Measurements from ENCODE around the gene SERPINF2.
"Not testable (repeated sequence)": the region's sequence is repeated elsewhere in the genome, so short reads cannot be mapped to it uniquely, and the experiment has no call there.

The SERPINF2 gene

GRCh38 chr17:1736348-1737281, 6.1 kb upstream of the SERPINF2 start:
- no peak for FAIRE-seq

DNA sequence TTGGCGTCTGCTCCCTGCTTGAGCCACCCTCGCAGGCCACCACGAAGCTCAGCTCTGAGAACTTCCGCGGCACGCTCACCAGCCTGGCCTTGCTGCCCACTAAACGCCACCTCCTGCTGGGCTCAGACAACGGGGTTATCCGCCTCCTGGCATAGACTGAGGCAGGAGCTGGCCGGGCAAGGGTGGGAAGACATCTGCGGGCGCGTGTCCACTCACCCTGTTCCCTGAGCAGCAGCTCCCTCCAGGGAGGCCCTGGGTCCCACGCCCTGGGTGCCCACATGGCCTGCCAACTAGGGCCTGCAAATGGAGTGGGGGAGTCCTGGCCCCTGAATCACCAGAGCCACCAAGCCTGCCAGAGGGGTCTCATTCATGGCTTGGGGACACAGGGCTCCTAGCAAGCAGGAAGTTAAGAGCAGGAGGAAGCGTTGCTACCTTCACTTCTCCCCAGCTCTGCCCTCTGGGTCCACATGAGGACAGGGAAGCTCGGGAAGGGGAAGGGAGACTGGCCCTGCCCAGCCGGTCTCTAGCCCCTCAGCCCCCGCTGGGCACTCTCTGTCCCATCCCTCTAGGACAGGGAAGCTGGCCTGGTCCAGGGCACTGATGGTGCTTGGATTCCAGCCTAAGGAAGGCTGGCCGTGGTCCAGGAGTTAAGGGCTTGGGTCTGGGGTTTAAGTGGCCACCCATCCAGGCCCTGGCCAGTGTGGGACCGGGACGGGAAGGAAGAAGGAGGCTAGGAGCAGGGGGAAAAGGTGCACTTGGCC, 5.0 kb upstream of the SERPINF2 start:
- no peak for FAIRE-seq

- FAIRE-seq = not testable (repeated sequence)
These were observed 772 bp upstream of the SERPINF2 start for GRCh38 chr17:1741899-1742298.

GRCh38 chr17:1743088-1743439, 393 bp downstream of the SERPINF2 start:
- no peak for FAIRE-seq

GRCh38 chr17:1744551-1745512, 2.2 kb downstream of the SERPINF2 start:
- FAIRE-seq = no peak

DNA sequence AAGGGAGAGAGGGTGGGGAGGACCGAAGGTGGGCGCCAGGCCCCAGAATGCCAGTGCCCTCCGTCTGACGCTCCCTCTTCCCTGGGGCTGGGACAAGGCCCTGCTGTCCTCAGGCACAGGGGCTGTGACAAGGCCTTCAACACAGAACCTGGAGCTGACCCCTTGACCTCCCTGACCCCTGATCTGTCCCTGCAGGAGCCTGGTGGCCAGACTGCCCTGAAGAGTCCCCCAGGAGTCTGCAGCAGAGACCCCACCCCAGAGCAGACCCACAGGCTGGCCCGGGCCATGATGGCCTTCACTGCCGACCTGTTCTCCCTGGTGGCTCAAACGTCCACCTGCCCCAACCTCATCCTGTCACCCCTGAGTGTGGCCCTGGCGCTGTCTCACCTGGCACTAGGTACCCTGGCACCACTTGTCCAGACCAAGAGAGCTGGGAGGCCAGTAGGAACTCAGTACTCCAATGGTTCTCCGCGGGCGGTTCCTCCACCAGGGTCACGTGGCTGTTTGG, 2.9 kb downstream of the SERPINF2 start:
- FAIRE-seq = no peak

DNA sequence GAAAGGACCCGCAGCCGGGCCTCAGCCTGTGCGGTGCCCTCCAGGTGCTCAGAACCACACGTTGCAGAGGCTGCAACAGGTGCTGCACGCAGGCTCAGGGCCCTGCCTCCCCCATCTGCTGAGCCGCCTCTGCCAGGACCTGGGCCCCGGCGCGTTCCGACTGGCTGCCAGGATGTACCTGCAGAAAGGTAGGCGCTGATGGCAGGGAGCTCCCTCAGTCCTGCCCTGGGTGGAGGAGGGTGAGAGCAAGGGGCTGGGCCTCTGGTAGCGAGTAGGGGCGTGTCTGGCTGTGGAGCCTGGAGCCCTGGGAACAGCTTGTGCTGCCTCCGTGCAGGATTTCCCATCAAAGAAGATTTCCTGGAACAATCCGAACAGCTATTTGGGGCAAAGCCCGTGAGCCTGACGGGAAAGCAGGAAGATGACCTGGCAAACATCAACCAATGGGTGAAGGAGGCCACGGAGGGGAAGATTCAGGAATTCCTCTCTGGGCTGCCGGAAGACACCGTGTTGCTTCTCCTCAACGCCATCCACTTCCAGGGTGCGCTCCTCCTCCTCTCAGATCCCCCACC, 4.4 kb downstream of the SERPINF2 start:
- no peak for FAIRE-seq

DNA sequence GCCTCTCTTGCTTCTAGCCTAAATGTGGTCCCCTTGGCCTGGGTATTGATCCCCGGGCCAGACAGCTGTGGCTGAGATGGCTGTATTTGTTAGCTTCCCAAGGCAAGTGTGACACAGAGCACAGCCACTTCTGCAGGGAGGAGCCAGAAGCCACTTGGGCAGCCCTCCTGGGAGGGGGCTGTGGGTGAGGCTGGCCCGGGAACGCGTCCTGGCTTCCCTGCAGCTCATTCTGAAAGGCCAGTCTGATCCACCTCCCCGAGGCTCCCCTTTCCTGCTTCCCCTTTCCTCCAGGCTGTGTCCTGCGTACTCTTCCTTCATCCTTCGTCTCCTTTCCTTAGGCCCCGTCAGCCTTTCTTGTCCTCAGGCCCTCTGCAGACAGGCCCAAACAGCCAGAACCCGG, 8.0 kb downstream of the SERPINF2 start:
- FAIRE-seq = no peak

DNA sequence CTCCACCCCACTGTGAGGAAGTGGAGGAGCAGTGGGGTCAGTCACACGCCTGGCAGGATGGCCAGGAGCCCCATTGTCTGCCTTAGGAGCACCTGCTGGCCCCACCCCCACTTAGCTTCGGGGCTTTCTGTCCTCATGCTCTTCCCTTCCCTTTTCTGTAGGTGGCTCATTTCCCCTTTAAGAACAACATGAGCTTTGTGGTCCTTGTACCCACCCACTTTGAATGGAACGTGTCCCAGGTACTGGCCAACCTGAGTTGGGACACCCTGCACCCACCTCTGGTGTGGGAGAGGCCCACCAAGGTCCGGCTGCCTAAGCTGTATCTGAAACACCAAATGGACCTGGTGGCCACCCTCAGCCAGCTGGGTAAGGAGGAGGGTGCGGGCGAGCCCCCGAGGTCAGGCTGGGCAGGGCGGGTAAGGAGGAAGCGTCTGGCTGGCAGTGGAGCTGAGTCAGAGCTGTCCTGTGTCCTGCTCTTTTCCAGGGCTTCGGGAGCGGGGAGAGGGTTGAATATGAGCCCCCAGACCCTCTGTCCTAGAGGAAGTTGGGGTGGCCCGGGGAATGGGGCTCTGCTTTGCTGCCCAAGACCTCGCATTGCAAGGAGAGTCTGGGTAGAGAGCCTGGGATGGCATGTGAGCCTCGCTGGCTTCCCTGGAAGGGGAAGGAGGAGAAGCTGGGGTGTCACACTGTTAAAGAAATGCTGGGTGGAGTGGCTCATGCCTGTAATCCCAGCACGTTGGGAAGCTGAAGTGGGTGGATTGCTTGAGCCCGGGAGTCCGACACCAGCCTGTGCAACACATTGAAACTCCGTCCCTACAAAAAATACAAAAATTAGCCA, 10.0 kb downstream of the SERPINF2 start:
- no peak for FAIRE-seq

GRCh38 chr17:1753767-1754429, 11.2 kb downstream of the SERPINF2 start:
- no peak for FAIRE-seq

- no peak for FAIRE-seq
These were observed 11.9 kb downstream of the SERPINF2 start for GRCh38 chr17:1754430-1755112.

- no peak for FAIRE-seq
These were observed 12.7 kb downstream of the SERPINF2 start for GRCh38 chr17:1755252-1755826.

DNA sequence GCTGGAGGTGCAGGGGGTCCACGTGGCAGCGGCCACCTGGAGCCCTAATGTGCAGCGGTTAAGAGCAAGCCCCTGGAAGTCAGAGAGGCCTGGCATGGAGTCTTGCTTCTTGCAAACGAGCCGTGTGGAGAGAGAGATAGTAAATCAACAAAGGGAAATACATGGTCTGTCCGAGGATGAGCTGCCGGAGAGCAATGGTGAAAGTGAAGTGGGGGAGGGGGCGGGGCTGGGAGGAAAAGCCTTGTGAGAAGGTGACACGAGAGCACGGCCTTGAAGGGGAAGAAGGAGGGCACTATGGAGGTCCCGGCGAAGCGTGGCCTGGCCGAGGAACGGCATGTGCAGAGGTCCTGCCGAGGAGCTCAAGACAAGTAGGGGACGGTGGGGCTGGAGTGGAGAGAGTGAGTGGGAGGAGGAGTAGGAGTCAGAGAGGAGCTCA, 13.2 kb downstream of the SERPINF2 start:
- FAIRE-seq = no peak

DNA sequence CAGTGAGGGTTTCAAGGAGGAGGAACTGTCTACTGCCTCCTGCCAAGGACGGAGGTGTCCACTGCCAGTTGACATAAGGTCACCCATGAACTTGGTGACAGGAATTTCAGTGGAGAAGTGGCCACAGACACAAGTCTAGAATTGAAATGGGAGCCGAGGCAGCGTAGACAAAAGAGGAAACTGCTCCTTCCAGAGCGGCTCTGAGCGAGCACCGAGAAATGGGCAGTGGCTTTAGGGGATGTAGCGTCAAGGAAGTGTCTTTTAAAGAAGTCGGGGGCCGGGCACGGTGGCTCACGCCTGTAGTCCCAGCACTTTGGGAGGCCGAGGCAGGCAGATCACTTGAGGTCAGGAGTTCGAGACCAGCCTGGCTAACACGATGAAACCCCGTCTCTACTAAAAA, 16.1 kb downstream of the SERPINF2 start:
- no peak for FAIRE-seq

DNA sequence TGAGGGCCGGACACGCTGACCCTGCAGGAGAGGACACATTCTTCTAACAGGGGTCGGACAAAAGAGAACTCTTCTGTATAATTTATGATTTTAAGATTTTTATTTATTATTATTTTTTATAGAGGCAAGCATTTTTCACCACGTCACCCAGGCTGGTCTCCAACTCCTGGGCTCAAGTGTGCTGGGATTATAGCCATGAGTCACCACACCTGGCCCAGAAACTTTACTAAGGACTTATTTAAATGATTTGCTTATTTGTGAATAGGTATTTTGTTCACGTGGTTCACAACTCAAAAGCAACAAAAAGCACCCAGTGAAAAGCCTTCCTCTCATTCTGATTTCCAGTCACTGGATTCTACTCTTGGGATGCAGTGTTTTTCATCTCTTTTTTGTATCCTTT, 16.9 kb downstream of the SERPINF2 start:
- no peak for FAIRE-seq

- no peak for FAIRE-seq
These were observed 19.7 kb downstream of the SERPINF2 start for GRCh38 chr17:1762233-1762900.

- no peak for FAIRE-seq
These were observed 20.5 kb downstream of the SERPINF2 start for GRCh38 chr17:1762901-1763898.

DNA sequence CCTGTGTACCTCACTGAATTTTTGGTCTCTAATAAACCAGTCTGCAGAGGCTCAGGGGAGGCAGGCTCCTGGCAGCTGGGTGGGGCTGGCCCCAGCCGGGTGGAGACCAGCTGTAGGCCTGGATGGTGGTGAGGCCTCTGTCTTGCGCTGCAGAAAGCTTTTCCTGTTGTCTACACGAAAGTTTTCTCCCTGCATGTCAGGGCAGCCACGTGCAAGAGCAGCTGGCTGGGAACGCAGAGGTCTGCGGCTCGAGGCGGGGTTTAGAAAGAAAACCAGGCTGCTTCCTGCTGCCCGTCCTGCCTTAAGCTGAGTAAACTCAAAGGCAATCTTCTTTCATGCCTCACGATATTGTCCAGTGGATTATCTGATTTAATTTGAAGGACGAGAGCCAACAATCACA, 21.6 kb downstream of the SERPINF2 start:
- no peak for FAIRE-seq

Measured in islet of Langerhans (tissue), 1 donor.